ENCODE data around the gene KIN.
"Not testable (repeated sequence)": the region's sequence is repeated elsewhere in the genome, so short reads cannot be mapped to it uniquely, and the experiment has no call there.

The KIN gene, protein sequence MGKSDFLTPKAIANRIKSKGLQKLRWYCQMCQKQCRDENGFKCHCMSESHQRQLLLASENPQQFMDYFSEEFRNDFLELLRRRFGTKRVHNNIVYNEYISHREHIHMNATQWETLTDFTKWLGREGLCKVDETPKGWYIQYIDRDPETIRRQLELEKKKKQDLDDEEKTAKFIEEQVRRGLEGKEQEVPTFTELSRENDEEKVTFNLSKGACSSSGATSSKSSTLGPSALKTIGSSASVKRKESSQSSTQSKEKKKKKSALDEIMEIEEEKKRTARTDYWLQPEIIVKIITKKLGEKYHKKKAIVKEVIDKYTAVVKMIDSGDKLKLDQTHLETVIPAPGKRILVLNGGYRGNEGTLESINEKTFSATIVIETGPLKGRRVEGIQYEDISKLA

DNA sequence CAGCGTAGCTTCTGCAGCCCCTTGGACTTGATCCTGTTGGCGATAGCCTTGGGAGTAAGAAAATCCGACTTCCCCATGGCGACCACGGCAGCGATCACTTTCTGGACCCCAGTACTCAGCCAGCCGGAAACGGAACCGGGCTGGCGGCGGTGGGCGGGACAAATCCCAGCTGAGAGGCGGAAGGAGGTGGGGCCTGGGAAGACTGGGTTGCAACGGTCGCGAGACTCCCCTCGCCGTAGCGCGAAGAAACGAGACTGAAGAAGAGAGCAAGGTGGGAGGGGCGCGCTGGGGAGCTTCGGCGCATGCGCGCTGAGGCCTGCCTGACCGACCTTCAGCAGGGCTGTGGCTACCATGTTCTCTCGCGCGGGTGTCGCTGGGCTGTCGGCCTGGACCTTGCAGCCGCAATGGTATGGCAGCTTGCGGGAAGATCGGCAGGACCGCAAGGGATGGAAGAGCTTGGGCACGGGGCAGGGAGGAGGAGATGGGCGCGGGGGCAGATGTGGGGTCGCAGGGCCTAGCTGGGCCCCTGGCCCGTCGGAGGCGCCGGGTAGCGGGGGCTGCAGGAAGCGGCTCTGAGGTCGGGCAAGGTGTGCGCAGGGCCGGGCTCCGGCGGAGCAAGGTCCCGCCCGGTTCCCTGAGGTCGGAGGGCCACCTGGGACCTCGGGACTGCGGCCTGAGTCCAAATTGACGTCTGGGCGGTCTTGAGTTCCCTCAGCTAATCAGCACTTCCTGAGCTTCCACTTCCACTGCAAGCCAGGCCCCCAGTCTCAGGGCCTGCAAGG lies at the start of gene KIN, which contains the start of gene ATP5F1C:
KIN (minus strand) TSS at position 137 of the 782 bp plus-strand sequence; CDS start at position 77, 60 bp downstream.
ATP5F1C (plus strand) TSS at position 321 of the 782 bp plus-strand sequence; CDS start at position 352, 31 bp downstream.
- peak; percentile 97 to 98 for DNase-seq

DNA sequence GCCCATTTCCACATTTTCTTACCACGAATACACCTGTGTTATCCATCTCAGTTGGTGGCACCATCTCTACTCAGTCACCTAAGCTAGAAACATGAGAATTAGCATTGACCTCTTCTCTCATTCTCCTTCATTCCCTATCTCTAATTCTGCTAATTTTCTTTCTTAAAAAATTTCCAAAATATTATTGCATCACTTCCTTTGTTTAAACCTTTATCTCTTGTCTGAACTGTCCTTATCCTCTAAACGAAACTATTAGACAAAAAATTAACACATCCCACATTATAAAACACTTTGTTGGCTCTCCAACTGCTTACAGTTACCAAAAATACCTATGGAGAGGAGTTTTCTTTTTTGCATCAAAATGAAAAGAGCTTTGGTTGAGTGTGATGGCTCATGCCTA lies 48.8 kb upstream of the KIN start:
- DNase-seq, result no peak

GRCh38 chr10:7834262-7834661 lies 46.5 kb upstream of the KIN start:
- no peak for DNase-seq

DNA sequence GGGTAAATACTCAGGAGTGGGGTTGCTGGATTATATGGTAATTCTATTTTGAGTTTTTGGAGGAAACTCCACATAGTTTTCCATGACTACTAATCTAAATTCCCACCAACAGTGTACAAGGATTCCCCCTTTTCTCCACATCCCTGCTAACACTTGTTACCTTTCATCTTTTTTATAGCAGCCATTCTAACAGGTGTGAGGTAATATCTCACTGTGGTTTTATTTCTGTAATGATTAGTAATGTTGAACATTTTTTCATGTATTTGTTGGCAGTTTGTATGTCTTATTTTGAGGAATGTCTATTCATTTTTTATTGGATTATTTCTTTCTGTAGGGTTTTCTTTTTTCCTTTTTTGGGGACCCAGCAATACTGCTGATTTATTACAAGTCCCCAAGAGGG lies 45.4 kb upstream of the KIN start:
- DNase-seq, result no peak

GRCh38 chr10:7832060-7832459 lies 44.3 kb upstream of the KIN start:
- DNase-seq, result no peak

- DNase-seq, result no peak
Measured at GRCh38 chr10:7829289-7829834, 41.6 kb upstream of the KIN start.

DNA sequence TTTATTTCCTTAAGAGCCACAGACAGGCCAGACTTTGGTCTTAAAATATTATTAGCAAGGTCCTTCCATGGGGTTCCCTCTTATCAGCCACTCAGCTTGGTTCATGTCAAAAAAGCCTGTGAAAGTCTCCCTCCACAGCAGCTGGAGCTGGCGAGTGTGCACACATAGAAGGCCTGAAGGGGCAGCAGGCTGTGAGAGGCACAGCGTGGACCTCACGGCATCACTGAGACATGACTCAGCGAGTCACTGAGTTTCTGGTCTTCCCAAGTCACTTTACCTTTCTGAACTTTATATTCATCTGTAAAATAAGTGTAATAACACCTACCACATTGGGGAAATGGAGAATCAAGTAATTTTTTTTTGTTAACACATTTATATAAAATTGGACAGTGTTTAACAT lies 39.2 kb upstream of the KIN start:
- DNase-seq, result no peak

GRCh38 chr10:7824251-7824650 lies 36.5 kb upstream of the KIN start:
- DNase-seq, result no peak

- DNase-seq, result peak in 1 of 2 donors; percentile 23
Measured at GRCh38 chr10:7819121-7819460, 31.3 kb upstream of the KIN start.

GRCh38 chr10:7818295-7819120 lies 30.7 kb upstream of the KIN start, which contains the start of gene TAF3:
Gene TAF3, plus strand, starts transcription at chr10:7818505. Its CDS starts 205 bp downstream, at chr10:7818710.
- DNase-seq, result peak; percentile 84 to 92

- DNase-seq, result no peak
Measured at GRCh38 chr10:7817984-7818294, 30.1 kb upstream of the KIN start.

GRCh38 chr10:7817576-7817975 lies 29.8 kb upstream of the KIN start:
- no peak for DNase-seq

GRCh38 chr10:7813481-7813880 lies 25.7 kb upstream of the KIN start:
- no peak for DNase-seq

DNA sequence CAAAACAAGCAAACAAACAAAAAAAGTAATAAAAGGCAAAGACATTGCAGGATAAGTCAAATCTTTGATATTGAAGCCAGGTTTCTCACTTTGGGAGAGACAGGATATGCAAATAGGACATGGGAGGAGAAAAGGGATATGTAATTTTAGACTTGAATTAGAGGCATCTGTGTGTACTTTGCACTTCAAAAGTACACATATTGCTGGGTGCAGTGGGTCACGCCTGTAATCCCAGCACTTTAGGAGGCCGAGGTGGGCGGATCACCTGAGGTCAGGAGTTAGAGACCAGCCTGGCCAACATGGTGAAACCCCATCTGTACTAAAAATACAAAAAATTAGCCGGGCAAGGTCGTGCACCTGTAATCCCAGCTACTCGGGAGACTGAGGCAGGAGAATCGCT lies 23.9 kb upstream of the KIN start:
- DNase-seq, result not testable (repeated sequence)

DNA sequence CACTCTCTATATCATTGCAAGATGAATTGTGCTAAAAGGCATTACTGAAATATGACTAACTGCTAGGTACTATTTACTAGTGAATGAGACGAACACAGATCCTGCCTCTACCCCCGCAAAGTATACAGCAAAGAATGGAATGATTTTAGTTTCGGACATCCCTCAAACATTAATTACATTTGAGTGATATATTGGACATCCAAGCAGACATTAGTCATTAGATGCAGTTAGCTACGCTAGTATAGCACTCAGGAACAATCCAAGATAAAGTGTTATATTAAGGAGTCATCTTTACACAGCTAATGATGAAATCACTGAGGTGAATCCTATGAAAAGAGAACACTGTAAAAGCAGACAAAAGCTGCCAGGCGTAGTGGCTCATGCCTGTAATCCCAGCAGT lies 23.2 kb upstream of the KIN start:
- no peak for DNase-seq

GRCh38 chr10:7810443-7810842 lies 22.6 kb upstream of the KIN start:
- DNase-seq, result no peak

DNA sequence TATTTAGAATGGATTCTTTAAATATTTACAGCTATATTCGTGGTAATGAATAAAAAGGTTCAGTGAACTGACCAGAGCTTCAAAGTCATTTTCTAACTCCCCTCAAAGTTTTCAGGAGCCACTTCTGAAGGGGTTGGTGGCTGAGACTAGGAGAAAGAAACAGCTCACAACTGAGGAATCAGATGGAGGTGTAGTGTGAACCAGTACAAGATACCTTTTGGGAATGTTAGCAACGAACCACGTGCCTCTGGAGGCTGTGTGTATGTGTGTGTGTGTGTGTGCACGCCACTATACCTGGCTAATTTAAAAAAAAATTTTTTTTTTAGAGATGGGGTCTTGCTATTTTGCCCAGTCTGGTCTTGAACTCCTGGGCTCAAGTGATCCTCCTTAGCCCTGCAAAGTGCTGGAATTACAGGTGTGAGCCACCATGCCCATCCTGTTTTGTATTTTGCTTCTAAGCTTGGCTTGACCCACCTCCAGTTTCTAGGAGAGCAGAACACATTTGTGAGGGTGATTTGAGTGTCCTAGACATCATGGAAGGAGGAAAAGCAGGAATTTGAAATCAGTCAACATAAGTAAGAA lies 21.0 kb upstream of the KIN start:
- no peak for DNase-seq

- no peak for DNase-seq
Measured at GRCh38 chr10:7804741-7805140, 16.9 kb upstream of the KIN start.

GRCh38 chr10:7804216-7804615 lies 16.4 kb upstream of the KIN start:
- DNase-seq, result no peak

GRCh38 chr10:7802606-7803005 lies 14.8 kb upstream of the KIN start:
- DNase-seq, result no peak

- DNase-seq, result no peak
Measured at GRCh38 chr10:7797582-7797981, 9.8 kb upstream of the KIN start.

GRCh38 chr10:7795605-7796004 lies 7.8 kb upstream of the KIN start:
- no peak for DNase-seq

All from CD4-positive, alpha-beta T cell treated with Interferon alpha-2 for 1 hour (primary cell).